SHP77 (cell line): ENCODE data around the gene ALDH3A1.
A peak's percentile ranks its signal among the peaks of the same experiment; 100 is the strongest.
"Not testable (repeated sequence)": the region's sequence is repeated elsewhere in the genome, so short reads cannot be mapped to it uniquely, and the experiment has no call there.

Experiments used
- DNase-seq, 2 experiments: peaks; one replicate each; lab custom pipeline; 2025; lab: John Stamatoyannopoulos, UW

The ALDH3A1 gene

GRCh38 chr17:19747829-19748806 lies at the start of gene ALDH3A1:
ALDH3A1 (minus strand) TSS chr17:19748298; CDS start chr17:19745129, 3,169 bp downstream.
- DNase-seq = no peak

GRCh38 chr17:19796457-19796856 lies 48.4 kb upstream of the ALDH3A1 start:
- DNase-seq = no peak

GRCh38 chr17:19791918-19792550 lies 43.9 kb upstream of the ALDH3A1 start:
- no peak for DNase-seq

- DNase-seq = no peak
Observed at GRCh38 chr17:19787733-19788357, 39.7 kb upstream of the ALDH3A1 start.

GRCh38 chr17:19785854-19786253 lies 37.8 kb upstream of the ALDH3A1 start:
- DNase-seq = no peak

GRCh38 chr17:19781488-19782458 lies 33.7 kb upstream of the ALDH3A1 start:
- DNase-seq = no peak

GRCh38 chr17:19780846-19781245 lies 32.7 kb upstream of the ALDH3A1 start:
- no peak for DNase-seq

- DNase-seq = no peak
Observed at GRCh38 chr17:19773534-19773933, 25.4 kb upstream of the ALDH3A1 start.

- DNase-seq = no peak
Observed at GRCh38 chr17:19771971-19772630, 24.0 kb upstream of the ALDH3A1 start.

GRCh38 chr17:19770985-19771735 lies 23.1 kb upstream of the ALDH3A1 start:
- DNase-seq = no peak

- no peak for DNase-seq
Observed at GRCh38 chr17:19769946-19770652, 22.0 kb upstream of the ALDH3A1 start.

- no peak for DNase-seq
Observed at GRCh38 chr17:19768046-19768782, 20.1 kb upstream of the ALDH3A1 start.

GRCh38 chr17:19766421-19767270 lies 18.5 kb upstream of the ALDH3A1 start:
- peak; percentile 79 to 85 for DNase-seq

- DNase-seq = no peak
Observed at GRCh38 chr17:19766016-19766415, 17.9 kb upstream of the ALDH3A1 start.

GRCh38 chr17:19763991-19764390 lies 15.9 kb upstream of the ALDH3A1 start:
- DNase-seq = not testable (repeated sequence)

- no peak for DNase-seq
Observed at GRCh38 chr17:19763416-19763815, 15.3 kb upstream of the ALDH3A1 start.

GRCh38 chr17:19762515-19762961 lies 14.4 kb upstream of the ALDH3A1 start:
- DNase-seq = peak; percentile 87 to 91

GRCh38 chr17:19760746-19761145 lies 12.6 kb upstream of the ALDH3A1 start:
- DNase-seq = no peak
